PC-9 (cell line): ENCODE results near the gene RNASE11.

ENCODE experiments used
- EZH2 ChIP-seq: fragments of 200-600 bp; sonication (generic); IDR thresholded peaks from 2 replicates; pipeline ENCODE4 v1.8.0; 2017; ENCODE audit warnings: antibody characterized with exemption, low read depth
- TF ChIP-seq, protein P1 (sequence below): fragments of 200-600 bp; sonication (generic); conservative IDR thresholded peaks from 2 replicates; pipeline ENCODE4 v1.6.1; 2017; ENCODE audit warnings: mixed run types, antibody characterized with exemption, mild to moderate bottlenecking, moderate library complexity

DNA sequence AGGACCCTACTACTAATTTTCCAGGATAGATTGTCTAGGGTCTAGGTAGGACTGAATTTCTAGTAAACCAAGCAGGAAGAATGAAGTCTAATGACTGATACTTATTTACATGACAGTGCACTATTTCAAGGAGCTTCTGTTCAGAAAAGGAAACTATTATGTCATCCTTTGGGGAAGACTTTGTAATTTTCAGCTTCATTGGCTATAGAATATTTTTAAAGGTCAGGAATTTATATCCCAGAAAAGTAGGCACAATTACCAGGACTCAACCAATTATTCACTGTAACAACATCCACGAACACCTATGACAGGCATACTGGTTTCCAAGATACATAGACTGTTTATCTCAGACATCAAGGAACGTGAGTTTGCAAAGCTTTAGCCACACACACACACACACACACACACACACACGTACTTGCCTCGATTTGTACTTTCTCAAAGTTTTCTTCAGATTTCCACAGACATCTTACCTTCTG lies 30.5 kb upstream of the RNASE11 start:
- TF ChIP-seq, protein P1, sequence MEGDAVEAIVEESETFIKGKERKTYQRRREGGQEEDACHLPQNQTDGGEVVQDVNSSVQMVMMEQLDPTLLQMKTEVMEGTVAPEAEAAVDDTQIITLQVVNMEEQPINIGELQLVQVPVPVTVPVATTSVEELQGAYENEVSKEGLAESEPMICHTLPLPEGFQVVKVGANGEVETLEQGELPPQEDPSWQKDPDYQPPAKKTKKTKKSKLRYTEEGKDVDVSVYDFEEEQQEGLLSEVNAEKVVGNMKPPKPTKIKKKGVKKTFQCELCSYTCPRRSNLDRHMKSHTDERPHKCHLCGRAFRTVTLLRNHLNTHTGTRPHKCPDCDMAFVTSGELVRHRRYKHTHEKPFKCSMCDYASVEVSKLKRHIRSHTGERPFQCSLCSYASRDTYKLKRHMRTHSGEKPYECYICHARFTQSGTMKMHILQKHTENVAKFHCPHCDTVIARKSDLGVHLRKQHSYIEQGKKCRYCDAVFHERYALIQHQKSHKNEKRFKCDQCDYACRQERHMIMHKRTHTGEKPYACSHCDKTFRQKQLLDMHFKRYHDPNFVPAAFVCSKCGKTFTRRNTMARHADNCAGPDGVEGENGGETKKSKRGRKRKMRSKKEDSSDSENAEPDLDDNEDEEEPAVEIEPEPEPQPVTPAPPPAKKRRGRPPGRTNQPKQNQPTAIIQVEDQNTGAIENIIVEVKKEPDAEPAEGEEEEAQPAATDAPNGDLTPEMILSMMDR = no peak
- TF ChIP-seq EZH2 = no peak
